Activated CD4-positive, alpha-beta T cell treated with anti-CD3 and anti-CD28 coated beads for 1 hour (primary cell): ENCODE results near the gene DACH1.

Experiments used
- DNase-seq: peaks from one replicate; pipeline ENCODE4 v3.0.0-alpha.2; 2020

DACH1 gene

DNA sequence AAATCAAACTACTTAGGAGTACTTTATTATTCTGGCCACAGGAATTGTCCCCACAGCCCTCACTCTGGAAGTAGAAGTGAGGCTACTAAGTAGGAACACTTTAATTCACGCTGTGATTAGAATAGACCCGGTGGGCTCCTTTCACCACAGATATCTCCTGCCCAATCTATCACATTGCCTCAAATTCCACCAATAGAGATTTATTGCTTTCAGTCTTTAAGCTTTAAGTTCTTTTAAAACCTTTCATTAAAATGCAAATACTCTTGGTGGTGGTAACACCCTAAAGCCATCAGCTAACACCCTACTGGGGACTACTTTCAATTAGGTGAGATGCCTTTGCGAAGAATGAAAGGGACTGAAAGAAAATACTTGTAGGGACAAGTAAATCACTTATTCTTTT lies 181.9 kb downstream of the DACH1 start:
- DNase-seq: no peak

- DNase-seq: no peak
Observed at GRCh38 chr13:71681901-71682613, 184.9 kb downstream of the DACH1 start.

DNA sequence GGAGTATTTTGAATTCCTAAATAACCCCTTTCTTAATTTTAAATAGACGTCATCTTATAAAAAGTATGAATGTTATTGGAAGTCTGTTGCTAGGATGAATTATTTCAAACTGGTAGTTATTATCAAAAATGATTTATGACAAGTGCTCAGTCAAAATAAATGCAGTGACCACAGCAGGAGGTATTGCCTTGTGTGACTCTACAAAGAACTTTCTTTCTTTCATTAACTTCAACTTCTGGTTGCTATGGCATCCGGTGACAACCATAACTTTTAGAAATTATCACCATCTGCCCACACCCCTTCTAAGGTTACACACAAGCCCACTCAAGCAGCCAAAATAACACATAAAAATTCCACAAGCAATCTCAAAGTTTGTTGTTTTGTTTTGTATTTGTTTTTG lies 189.9 kb downstream of the DACH1 start:
- no peak for DNase-seq

DNA sequence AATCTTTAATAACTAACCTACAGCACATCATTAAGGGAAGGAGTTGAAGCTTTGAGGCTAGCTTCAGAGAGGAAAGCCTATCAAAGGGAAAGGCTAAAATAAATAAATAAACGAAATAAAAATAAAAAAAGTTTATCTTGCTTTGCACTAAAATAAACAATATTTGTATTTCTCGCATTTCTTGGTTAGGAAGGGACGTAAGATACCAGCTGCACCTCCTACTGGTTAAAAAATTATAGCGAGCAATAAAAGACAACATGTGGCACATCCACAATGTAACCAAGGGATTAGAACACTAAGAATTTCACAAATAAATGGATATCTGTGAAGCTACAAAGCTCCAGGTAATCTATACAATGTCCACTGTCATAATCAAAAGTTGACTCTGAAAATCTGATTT lies 194.5 kb downstream of the DACH1 start:
- DNase-seq: no peak

- no peak for DNase-seq
Observed at GRCh38 chr13:71663431-71663830, 203.6 kb downstream of the DACH1 start.

DNA sequence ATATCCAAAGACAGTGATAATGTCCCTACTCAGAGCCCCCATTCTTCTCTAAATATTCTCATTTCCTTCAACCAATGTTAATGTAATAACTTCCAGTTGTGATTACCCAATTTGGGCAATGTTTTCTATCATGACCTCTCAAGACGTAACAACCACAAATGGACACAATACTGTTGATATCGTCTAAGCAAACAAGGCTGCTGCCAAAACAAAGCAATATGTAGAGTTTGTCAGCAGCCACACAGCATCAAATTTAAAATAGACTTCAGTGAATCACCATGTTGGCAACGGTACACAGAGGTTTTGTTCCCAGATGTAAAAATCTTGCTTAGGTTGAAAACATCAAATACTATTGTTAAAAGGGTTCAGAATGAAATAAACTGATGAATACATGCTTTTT lies 205.1 kb downstream of the DACH1 start:
- no peak for DNase-seq

DNA sequence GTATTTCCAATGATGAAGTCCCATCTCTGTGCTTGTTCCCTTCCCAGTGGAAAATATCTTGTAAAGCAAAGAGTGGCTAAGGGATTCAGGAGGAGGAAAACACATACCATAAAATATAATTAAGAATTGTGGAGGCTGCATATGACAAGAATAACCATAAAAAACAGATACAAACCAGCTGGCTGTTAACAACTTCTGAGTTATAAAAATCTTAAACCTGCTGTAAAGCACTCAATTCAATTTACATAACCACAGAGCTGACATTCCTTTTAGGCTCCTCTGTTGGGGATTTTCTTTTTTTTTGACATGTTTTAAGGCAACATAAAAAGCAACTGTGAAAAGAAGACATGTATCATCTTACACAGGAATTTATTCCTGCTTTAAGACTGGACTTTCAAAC lies 207.6 kb downstream of the DACH1 start:
- DNase-seq: no peak

- DNase-seq: no peak
Observed at GRCh38 chr13:71645467-71645866, 221.5 kb downstream of the DACH1 start.

DNA sequence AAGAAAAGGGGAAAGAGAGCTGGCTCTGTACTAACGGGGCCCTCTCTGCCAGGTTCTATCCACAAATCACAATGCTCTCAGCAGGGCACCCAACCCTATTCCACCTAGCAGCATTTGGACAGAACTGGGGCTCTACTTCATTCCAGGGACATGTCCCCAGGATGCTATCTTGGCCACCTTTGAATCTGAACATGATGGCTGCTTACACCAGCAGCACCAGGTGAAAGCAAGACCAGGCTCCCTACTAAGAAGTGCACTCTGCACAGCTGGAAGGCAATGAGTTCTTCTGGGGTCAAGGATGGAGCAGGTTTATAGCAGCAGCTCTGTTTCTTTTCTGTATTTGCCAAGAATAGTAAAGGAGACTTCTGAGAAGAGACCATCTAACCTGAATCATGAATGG lies 222.4 kb downstream of the DACH1 start:
- no peak for DNase-seq

DNA sequence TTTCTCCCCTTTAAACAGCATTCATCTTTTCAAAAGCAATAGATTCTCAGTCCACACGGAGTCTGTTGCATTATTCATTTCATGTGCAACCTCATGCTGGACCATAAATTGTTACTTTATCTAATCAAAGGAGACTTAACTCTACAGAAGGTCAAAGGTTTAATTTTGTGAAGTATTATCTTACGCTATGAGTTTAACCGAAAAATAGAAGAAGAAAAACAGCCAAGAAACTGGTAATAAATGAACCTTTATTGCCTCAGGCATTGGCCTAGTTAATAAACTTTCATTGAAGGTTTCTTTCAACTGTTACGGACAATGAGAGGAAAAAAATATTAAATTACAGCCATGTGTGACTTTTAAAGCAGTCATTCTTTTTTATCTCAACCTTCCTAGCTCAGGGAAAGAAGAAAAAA lies 223.6 kb downstream of the DACH1 start:
- DNase-seq: no peak

GRCh38 chr13:71638751-71639150 lies 228.3 kb downstream of the DACH1 start:
- no peak for DNase-seq

- no peak for DNase-seq
Observed at GRCh38 chr13:71634602-71635443, 232.2 kb downstream of the DACH1 start.

DNA sequence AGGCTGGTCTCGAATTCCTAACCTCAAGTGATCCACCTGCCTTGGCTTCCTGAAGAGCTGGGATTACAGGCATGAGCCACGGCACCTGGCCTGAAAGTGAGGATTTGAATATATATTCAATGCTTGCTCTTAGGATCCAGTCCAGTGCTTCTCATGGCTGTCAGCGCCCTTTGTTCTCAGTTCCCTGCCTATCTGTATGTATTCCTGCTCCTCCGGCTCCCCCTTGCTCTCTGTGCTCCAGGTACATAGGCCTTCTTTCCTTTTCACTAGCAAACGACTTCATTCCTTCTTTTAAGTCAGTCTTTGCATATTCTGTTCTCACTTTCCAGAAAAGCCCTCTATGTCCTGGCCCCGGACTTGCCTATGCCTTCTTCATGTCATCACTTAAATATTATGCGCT lies 232.8 kb downstream of the DACH1 start:
- no peak for DNase-seq

DNA sequence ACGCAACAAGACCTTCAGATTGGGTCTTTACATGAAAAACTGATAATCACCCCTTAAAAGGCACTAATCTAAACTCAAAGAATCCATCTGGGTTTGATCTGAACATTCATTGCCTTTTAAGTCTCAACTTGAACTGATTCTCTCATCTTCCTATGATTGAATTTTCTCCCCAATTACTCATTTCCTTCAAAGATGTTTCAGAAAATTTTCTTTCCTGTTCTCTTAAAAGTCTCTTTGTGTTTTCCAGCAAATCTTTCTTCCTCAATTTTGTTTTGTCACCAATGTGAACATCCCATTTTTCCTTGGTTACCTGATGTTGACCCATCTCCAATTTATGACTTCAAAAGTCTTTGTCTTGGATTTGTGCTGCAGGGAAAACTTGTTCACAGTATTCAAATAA lies 234.3 kb downstream of the DACH1 start:
- no peak for DNase-seq

GRCh38 chr13:71632206-71632605 lies 234.8 kb downstream of the DACH1 start:
- DNase-seq: no peak

GRCh38 chr13:71629167-71629566 lies 237.8 kb downstream of the DACH1 start:
- DNase-seq: no peak

- DNase-seq: no peak
Observed at GRCh38 chr13:71626421-71627117, 240.4 kb downstream of the DACH1 start.

GRCh38 chr13:71625694-71626093 lies 241.3 kb downstream of the DACH1 start:
- DNase-seq: no peak

GRCh38 chr13:71624653-71625600 lies 242.1 kb downstream of the DACH1 start:
- no peak for DNase-seq

DNA sequence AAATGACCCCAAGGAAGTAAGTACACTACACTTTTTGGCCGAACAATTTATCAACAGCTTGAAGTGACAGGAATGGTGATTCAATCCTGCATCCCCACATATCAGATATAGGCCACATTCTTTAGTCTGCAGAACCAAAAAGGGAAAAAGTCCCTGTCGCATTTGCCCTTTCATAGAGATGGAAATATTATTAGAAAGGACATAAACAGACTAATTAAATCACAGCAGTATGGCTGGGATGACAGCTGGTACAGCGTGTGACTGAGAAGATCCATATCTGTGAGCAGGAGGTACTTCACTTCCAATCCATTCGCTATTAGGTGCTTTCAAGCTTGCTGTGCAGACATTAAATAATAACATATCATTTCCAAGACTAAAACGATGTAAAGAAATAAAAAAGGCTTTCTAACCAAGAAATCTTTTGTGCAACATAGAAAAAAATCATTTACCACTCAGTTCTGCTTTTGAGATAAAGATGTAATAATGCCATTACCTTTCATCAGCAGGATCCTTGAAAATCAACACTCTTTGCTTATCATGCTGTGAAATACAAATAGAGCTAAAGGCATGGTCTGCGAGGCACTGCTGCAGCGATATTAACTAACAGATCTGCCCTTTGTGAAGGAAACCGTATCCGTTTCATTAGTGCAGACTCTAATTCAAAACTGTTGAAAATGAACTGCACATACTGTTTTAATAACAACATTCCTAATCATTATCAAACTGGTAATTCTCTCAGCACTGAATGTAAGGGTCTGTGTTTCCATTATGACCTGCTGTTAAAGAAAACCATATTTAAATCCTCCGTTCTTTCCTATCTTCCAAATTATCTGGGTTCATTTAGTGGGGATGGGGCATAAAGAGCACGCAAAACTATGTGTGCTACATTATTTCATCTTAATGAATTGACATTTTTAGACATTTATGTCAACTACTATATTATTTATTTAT lies 245.6 kb downstream of the DACH1 start:
- DNase-seq: no peak

DNA sequence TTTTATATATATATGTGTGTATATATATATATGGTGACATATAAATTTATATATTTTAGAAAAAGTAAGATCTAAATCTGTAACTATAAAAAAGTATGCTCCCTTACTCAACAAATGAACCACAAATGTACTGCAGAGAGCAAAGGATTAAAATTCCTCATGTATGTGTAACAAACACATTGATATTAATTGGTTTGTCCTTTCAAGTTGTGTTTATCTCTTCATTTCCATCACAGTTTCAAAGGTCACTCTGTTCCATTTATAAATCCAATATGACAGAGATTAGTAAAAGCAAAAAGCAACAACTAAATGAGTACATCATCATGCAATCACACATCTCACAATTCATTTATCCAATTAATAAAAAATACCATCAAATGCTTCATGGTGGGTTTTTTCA lies 247.9 kb downstream of the DACH1 start:
- no peak for DNase-seq
